ENCODE measurements around the gene CEP41. TPM values are rescaled to one million over a fixed set of nuclear protein-coding genes. Genes with fewer than 3 reads are reported as not detected.
A peak's percentile ranks its signal among the peaks of the same experiment; 100 is the strongest.

The CEP41 gene
- total RNA-seq, 1 donor from 2014 or later, result 16.4 TPM

DNA sequence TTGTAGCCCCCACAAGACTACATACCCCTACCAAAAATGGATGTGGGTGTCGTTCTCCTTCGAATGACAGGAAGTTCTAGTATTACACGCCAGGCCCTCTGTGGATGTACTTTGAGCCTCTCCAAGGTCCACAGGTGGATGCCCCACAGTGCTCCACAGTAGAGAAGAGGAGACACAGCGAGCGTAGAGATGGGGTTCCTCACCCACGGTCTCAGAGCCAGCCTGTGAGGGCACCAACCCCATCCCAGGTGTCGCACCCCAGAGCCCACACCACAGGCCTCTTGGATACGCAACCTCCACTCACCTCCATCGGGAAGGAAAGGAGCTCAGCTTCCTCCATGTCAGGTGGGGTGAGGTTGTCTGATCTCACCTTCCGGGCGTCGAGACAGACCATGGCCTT lies 93.9 kb downstream of the CEP41 start:
- Mint-ChIP-seq H3K27me3 (ENCODE audit: unreplicated experiment) (no peaks in the 10 kb centered on the region), H3K4me3 (ENCODE audit: unreplicated experiment) (no peak overlapping the region), H3K4me1 (ENCODE audit: unreplicated experiment) (peaks cover 41% of the 10 kb centered on the region), H3K36me3 (ENCODE audit: unreplicated experiment) (no peaks in the 10 kb centered on the region), H3K27ac (ENCODE audit: unreplicated experiment) (no peak overlapping the region), H3K9me3 (ENCODE audit: unreplicated experiment) (no peaks in the 10 kb centered on the region)
- DNase-seq (ENCODE audit: extremely low spot score, unreplicated experiment), result no peak
- no peak for TF ChIP-seq CTCF (IDR thresholded peaks at IDR 0.05)

GRCh38 chr7:130346177-130346905 lies 94.5 kb downstream of the CEP41 start:
- Mint-ChIP-seq H3K4me3 (ENCODE audit: unreplicated experiment) (no peak overlapping the region), H3K27me3 (ENCODE audit: unreplicated experiment) (no peaks in the 10 kb centered on the region), H3K36me3 (ENCODE audit: unreplicated experiment) (no peaks in the 10 kb centered on the region), H3K9me3 (ENCODE audit: unreplicated experiment) (peaks cover 3% of the 10 kb centered on the region), H3K27ac (ENCODE audit: unreplicated experiment) (no peak overlapping the region), H3K4me1 (ENCODE audit: unreplicated experiment) (peaks cover 35% of the 10 kb centered on the region)
- DNase-seq (ENCODE audit: extremely low spot score, unreplicated experiment), result no peak
- no peak for TF ChIP-seq CTCF (IDR thresholded peaks at IDR 0.05)

DNA sequence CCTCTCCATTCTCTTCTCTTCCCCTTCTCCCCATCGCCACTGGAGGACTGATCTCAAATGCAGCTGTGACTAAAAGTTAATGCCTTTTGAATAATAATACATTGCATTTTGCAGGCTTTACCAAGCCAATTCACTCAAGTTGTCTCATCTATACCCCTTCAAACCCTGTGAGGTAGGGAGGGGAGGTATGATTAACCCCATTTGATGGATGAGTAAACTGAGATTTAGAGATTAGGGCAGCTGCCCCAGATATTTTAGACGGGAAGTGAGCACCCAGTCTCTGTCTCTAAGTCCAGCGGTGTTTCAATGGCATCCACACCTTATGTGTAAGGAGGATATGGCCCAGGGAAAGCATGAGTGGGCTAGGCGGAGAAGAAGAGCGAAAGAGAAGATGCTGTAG lies 95.1 kb downstream of the CEP41 start:
- H3K4me1 Mint-ChIP-seq (ENCODE audit: unreplicated experiment), result peaks cover 29% of the 10 kb centered on the region
- no peak for TF ChIP-seq CTCF (IDR thresholded peaks at IDR 0.05)
- peaks cover 3% of the 10 kb centered on the region for H3K9me3 Mint-ChIP-seq (ENCODE audit: unreplicated experiment)
- H3K27ac Mint-ChIP-seq (ENCODE audit: unreplicated experiment), result peak overlapping the region; percentile 42
- no peak for DNase-seq (ENCODE audit: extremely low spot score, unreplicated experiment)
- H3K4me3 Mint-ChIP-seq (ENCODE audit: unreplicated experiment), result no peak overlapping the region
- H3K27me3 Mint-ChIP-seq (ENCODE audit: unreplicated experiment), result no peaks in the 10 kb centered on the region
- H3K36me3 Mint-ChIP-seq (ENCODE audit: unreplicated experiment), result no peaks in the 10 kb centered on the region

DNA sequence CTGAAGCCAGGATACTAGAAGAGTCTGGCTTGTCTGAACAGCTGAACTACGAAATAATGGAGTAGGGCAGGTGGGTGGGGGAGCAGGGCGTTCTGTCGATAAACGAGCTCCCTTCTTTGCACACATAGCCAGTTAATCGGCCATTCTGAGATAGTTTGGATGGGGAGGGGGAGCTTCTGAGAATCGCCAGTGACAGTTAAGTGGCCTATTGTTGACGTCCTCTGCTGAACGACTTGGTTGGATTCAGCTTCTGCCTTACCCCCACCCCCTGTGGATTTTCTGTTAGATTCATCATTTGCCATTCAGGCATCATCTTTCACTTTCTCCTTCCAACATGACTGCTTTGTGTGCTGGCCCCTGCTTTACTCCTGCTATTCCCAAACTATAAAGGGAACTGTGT lies 95.7 kb downstream of the CEP41 start:
- H3K27ac Mint-ChIP-seq (ENCODE audit: unreplicated experiment), result peak overlapping the region; percentile 42
- H3K4me1 Mint-ChIP-seq (ENCODE audit: unreplicated experiment), result peaks cover 23% of the 10 kb centered on the region
- no peak overlapping the region for H3K4me3 Mint-ChIP-seq (ENCODE audit: unreplicated experiment)
- peaks cover 3% of the 10 kb centered on the region for H3K9me3 Mint-ChIP-seq (ENCODE audit: unreplicated experiment)
- no peaks in the 10 kb centered on the region for H3K36me3 Mint-ChIP-seq (ENCODE audit: unreplicated experiment)
- no peaks in the 10 kb centered on the region for H3K27me3 Mint-ChIP-seq (ENCODE audit: unreplicated experiment)
- no peak for TF ChIP-seq CTCF (IDR thresholded peaks at IDR 0.05)
- no peak for DNase-seq (ENCODE audit: extremely low spot score, unreplicated experiment)

DNA sequence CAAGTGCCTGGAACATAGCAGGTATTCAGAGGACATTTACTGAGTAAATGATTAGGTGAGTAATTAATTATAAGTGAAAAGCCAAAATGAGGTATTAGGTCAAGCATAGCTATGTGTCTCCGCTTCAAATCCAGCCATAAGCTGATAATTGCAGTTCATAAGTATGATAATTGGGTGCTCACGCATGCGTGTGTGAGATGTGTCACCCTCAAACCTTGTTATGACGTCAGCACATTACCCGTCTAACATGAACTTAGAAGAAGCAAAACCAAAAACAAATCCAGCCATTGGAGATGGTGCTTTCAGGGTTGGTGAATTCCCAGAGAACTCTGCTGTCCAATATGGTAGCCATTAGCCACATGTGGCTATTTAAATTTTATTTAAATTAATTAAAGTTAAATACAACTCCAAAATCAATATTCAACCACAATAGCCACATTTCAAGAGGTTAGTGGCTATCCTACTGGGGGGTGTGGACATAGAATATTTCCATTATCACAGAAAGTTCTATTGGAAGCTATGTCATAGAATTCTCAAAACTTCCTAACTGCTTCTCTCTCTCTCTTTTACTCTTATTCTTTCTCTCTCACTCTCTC lies 96.4 kb downstream of the CEP41 start, which contains the start of gene CPA5:
Gene CPA5, plus strand, starts transcription at position 546 of the 596 bp plus-strand sequence. CDS start 1,670 bp downstream, outside the sequence.
- peaks cover 3% of the 10 kb centered on the region for H3K9me3 Mint-ChIP-seq (ENCODE audit: unreplicated experiment)
- no peaks in the 10 kb centered on the region for H3K36me3 Mint-ChIP-seq (ENCODE audit: unreplicated experiment)
- TF ChIP-seq CTCF (IDR thresholded peaks at IDR 0.05), result no peak
- DNase-seq (ENCODE audit: extremely low spot score, unreplicated experiment), result no peak
- H3K27me3 Mint-ChIP-seq (ENCODE audit: unreplicated experiment), result no peaks in the 10 kb centered on the region
- peak within 1 kb of the TSS; percentile 42 for H3K27ac Mint-ChIP-seq (ENCODE audit: unreplicated experiment)
- no peak within 1 kb of the TSS for H3K4me3 Mint-ChIP-seq (ENCODE audit: unreplicated experiment)
- H3K4me1 Mint-ChIP-seq (ENCODE audit: unreplicated experiment), result peaks cover 18% of the 10 kb centered on the region
